HG03108 (cell line): ENCODE data around the gene EDC3.

ENCODE experiments used
- ATAC-seq: cut with Tn5 transposase; IDR thresholded peaks from one replicate; pipeline ENCODE4 v1.9.1; 2021; ENCODE audit warnings: moderate library complexity; ENCODE audit not compliant: unreplicated experiment

EDC3 gene

GRCh38 chr15:74626752-74627692, 68.8 kb downstream of the EDC3 start:
- ATAC-seq = peak; percentile 62

DNA sequence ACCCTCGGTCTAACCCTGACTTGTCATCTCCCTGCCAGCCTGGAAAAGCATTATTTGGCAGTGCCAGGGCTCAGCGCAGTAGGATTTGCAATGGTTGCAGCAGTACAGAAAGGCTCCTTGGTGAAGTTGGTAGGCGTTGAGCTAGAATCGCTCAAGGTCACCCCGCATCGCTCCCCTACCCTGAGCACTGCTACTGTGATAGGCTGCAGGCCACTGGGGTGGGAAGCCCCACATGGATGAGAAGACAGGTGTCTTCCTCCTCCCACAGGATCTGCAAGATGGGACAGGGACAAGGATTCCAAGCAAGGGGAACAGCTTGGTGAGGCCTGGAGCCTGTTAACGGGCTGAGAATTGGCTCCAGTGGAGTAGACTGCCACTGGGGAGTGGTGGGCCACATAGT, 69.5 kb downstream of the EDC3 start:
- ATAC-seq = no peak

DNA sequence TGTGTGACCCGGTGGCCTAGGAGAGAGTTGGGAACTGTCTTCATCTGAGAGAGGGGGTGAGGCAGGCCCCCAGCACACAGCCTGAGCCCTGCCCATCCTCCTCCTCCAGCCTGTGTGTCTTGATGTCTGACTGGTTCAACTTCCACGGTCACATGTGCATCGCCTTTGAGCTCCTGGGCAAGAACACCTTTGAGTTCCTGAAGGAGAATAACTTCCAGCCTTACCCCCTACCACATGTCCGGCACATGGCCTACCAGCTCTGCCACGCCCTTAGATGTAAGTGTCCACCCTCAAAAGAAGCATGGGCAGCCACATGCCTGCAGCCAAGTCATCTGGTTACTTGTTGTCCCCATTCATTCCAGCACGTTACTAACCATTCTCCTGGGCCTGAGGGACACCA, 70.1 kb downstream of the EDC3 start:
- ATAC-seq = no peak

DNA sequence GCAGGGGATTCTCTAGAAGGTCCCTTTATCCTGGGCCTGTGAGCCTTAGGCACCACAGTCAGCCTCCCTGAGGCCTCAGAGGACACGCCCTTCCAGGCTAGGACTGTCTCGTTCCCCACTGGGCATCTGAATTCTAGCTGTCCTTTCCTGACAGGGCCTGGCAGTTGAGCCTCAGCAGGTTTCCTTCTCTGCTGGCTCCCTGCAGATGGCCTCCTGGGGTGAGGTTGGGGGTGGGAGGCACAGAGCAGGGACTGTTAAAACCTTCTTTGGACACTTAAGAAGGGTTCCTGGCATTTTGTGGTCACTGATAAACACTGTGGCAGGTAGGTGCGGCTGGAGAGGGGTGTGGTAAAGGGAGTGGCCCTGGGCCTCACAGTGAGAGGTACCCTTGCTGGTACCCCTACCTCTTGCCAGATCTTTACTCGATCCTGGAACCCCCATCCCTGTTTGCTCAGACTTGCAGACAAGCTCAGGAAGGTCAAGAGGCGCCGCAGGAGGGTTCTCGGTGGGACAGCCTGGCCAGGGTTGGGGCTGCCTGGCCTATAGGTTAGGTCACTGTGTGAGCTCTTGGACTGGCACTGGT, 71.7 kb downstream of the EDC3 start:
- no peak for ATAC-seq

- no peak for ATAC-seq
These were observed 73.1 kb downstream of the EDC3 start for GRCh38 chr15:74622758-74623157.

DNA sequence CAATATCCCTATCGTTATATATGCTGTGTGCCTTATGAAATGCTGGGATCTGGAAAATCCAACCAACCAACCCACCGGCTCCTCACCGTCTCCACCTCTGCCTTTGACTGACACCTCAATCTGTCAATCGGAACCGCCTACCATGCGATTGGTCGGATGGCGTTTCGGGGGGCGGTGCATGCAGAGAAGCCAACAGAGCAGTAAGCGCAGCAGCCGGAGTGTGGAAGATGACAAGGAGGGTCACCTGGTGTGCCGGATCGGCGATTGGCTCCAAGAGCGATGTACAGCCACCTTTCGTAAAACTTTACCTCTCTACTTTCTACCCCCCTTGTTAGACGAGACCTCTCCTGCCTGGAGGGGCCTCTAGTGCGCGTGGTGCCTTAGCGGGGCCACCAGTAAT, 73.9 kb downstream of the EDC3 start:
- ATAC-seq = no peak

GRCh38 chr15:74621546-74621920, 74.3 kb downstream of the EDC3 start:
- no peak for ATAC-seq

GRCh38 chr15:74620636-74621545, 74.9 kb downstream of the EDC3 start:
- ATAC-seq = peak; percentile 53

GRCh38 chr15:74619916-74620635, 75.7 kb downstream of the EDC3 start:
- ATAC-seq = no peak

DNA sequence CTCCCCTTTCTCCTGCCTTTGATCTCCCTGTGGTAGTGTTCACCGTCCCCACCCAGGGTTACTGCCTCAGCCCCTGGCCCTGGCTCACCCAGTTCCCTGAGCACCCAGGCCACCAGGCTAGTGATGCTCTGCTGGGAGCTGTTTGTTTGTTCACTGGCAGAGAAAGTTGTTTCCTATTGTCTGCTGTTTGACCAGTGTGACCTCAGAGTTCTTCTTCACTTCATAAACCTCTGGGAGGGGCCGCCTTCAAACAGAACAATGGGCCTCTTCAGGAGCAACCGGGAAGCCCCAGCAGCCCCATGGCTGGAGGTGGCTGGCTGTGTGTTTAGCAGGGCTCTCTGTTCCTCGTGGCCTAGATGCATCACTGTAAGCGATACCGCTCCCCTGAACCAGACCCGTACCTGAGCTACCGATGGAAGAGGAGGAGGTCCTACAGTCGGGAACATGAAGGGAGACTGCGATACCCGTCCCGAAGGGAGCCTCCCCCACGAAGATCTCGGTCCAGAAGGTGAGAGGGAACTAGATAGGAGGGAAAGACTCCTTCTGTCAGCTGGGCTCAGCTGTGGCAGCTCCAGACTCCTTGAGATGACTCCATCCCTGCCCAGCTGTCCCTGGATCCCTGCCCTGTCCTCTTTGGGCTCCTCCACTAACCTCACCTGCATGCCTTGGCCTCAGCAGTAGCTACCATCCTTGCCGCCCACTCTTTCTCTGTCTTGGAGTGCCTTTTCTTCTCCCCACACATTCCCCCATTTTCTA, 76.8 kb downstream of the EDC3 start:
- ATAC-seq = no peak

GRCh38 chr15:74616996-74617395, 78.8 kb downstream of the EDC3 start:
- no peak for ATAC-seq

- no peak for ATAC-seq
These were observed 79.4 kb downstream of the EDC3 start for GRCh38 chr15:74616366-74616939.

GRCh38 chr15:74615508-74616365, 80.1 kb downstream of the EDC3 start, which contains the start of gene CLK3:
Gene CLK3, plus strand, starts transcription at chr15:74615836. Its CDS starts 3,361 bp downstream, at chr15:74619197.
- peak; percentile 78 for ATAC-seq

DNA sequence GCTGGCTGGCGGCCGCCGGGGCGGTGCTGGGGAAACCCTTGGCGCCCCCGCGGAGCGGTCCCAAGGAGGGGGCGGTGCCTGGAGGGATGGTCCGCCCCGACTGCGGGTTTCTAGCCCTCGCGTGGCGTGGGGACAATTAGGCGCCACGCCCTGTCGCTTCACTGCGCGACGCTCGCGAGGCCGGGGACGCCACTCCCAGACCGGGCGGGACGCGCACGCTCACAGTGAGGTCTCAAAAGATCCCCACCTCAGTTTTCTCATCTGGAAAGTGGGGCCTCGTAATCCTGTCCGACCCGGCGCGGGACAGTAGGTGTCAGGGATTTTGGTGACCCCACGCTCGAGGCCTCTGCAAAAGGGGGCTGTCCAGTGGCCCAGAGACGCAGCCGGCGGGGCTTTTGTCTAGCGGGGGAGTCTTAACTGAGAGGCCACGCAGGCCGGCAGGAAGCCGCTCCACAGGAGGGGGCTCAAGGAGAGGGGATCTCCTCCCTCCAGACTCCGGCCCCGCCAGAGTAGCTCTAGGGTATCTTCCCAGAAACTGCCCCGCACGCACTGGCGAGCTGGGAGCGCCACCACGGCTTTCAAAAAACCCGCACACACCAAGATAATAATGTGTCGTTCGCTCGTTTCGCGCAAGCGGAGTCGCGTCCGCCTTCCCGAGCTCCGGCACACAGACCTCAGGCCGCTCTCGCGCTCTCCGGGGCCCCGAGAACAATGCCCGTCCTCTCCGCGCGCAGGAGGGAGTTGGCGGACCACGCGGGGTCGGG, 80.9 kb downstream of the EDC3 start:
- peak; percentile 45 for ATAC-seq

DNA sequence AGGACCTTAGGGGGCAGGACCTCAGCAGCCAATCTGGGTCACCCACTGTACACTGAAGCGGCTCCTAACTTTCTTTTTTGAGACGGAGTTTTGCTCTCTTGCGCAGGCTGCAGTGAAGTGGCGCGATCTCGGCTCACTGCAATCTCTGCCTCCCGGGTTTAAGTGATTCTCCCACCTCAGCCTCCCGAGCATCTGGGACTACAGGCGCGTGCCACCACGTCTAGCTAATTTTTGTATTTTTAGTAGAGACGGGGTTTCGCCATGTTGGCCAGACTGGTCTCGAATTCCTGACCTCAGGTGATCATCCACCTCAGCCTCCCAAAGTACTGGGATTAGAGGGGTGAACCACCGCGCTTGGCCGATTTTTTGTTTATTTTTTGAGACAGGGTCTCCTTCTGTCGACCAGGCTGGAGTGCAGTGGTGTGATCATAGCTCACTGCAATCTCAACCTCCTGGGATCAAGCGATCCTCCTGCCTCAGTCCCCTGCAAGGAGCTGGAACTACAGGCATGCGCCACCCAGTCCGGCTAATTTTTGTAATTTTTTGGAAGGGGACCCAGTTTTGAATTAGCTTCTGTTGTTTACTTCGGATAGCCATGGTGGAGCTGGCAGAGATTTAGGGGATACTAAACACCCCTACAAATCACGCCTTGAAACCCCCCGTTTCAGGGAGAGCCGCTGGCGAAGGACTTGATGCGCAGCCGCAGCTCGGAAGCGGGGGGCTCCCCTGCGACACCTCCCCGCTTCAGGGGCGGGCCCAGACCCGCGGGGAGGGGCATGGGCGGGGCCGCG, 81.7 kb downstream of the EDC3 start:
- no peak for ATAC-seq

GRCh38 chr15:74613089-74613952, 82.5 kb downstream of the EDC3 start:
- no peak for ATAC-seq
